MM.1S (cell line): Measurements from ENCODE around the gene TOM1L1.

Source experiments
- DNase-seq: peaks from one replicate; pipeline ENCODE4 v3.0.0-alpha.2; 2015
- H2AFZ ChIP-seq: fragments of 300-600 bp; sonication (generic); 2 replicates; pipeline ENCODE4 v1.6.0; 2016; ENCODE audit warnings: antibody characterized with exemption, low read length
- H3F3A ChIP-seq: fragments of 300-600 bp; sonication (generic); 2 replicates; pipeline ENCODE4 v1.6.1; 2016; ENCODE audit warnings: mild to moderate bottlenecking, antibody characterized with exemption, low read length, moderate library complexity, mixed read lengths; ENCODE audit not compliant: insufficient read depth
- H3K27ac ChIP-seq: fragments of 300-600 bp; sonication (generic); 2 replicates; pipeline ENCODE4 v1.5.1; 2016; ENCODE audit warnings: mild to moderate bottlenecking, low read length
- H3K27me3 ChIP-seq: fragments of 300-600 bp; sonication (generic); replicated peaks from 2 replicates; pipeline ENCODE4 v1.6.0; 2016; ENCODE audit warnings: low read length; ENCODE audit not compliant: insufficient read depth
- H3K36me3 ChIP-seq: fragments of 300-600 bp; sonication (generic); replicated peaks from 2 replicates; pipeline ENCODE4 v1.6.1; 2016; ENCODE audit warnings: mild to moderate bottlenecking, low read length, mixed read lengths; ENCODE audit not compliant: insufficient read depth
- H3K4me1 ChIP-seq: fragments of 300-600 bp; sonication (generic); 2 replicates; pipeline ENCODE4 v1.6.1; 2016; ENCODE audit warnings: low read length, mixed read lengths
- H3K4me2 ChIP-seq: fragments of 300-600 bp; sonication (generic); 2 replicates; pipeline ENCODE4 v1.6.0; 2016; ENCODE audit warnings: low read depth, low read length
- H3K4me3 ChIP-seq: fragments of 300-600 bp; sonication (generic); 2 replicates; pipeline ENCODE4 v1.5.1; 2016; ENCODE audit warnings: low read length, mixed read lengths
- H3K79me2 ChIP-seq: fragments of 300-600 bp; sonication (generic); 2 replicates; pipeline ENCODE4 v1.6.1; 2016; ENCODE audit warnings: mixed run types, low read length, mixed read lengths
- H3K9ac ChIP-seq: fragments of 300-600 bp; sonication (generic); 2 replicates; pipeline ENCODE4 v1.6.1; 2016; ENCODE audit warnings: low read length, mixed read lengths
- H3K9me2 ChIP-seq: fragments of 300-600 bp; sonication (generic); replicated peaks from 2 replicates; pipeline ENCODE4 v1.6.1; 2016; ENCODE audit warnings: mild to moderate bottlenecking, low read length, mixed read lengths; ENCODE audit not compliant: insufficient read depth
- H3K9me3 ChIP-seq: fragments of 300-600 bp; sonication (generic); replicated peaks from 2 replicates; pipeline ENCODE4 v1.6.1; 2016; ENCODE audit warnings: mild to moderate bottlenecking, low read length, mixed read lengths; ENCODE audit not compliant: insufficient read depth
- H4K20me1 ChIP-seq: fragments of 300-600 bp; sonication (generic); 2 replicates; pipeline ENCODE4 v1.6.1; 2016; ENCODE audit warnings: mild to moderate bottlenecking, low read length, moderate library complexity, mixed read lengths; ENCODE audit not compliant: insufficient read depth
- EZH2 ChIP-seq: fragments of 300-600 bp; sonication (generic); optimal IDR thresholded peaks from 2 replicates; pipeline ENCODE3; 2017; ENCODE audit warnings: low read depth, mild to moderate bottlenecking, antibody characterized with exemption, low read length, mixed read lengths
- EZH2phosphoT487 ChIP-seq: fragments of 300-600 bp; sonication (generic); IDR thresholded peaks from 2 replicates; pipeline ENCODE4 v1.6.1; 2018; ENCODE audit warnings: antibody characterized with exemption, low read length
- TF ChIP-seq, protein P1 (sequence below): fragments of 300-600 bp; sonication (generic); IDR thresholded peaks from 2 replicates; pipeline ENCODE4 v1.5.1; 2016; ENCODE audit warnings: antibody characterized with exemption, low read length, mixed read lengths

The TOM1L1 gene

DNA sequence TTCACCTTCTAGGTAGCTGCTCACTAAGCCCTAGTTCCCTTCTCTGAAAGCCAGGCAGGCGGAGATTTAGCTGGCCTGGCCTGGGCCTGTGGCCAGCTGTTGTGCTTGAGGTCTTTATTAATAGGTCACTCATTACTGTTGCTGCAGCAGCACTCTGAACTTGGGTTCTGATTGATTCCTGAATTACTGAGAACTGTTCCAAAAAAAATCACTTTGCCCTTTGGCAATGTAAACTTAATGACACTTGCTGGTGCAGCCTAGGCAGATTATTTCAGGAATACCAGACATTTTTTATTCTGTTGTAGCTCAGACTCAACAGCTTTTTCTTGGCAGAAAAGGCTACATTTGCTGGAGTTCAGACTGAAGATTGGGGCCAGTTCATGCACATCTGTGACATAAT lies 2.7 kb downstream of the TOM1L1 start:
- no peak overlapping the region for H3K4me3 ChIP-seq
- no peaks in the 10 kb centered on the region for H3K4me1 ChIP-seq
- H3F3A ChIP-seq: peaks cover 5% of the 10 kb centered on the region; the same call in 1 of the 2 replicates
- H3K27ac ChIP-seq: no peak overlapping the region
- TF ChIP-seq EZH2: no peak
- TF ChIP-seq, protein P1, sequence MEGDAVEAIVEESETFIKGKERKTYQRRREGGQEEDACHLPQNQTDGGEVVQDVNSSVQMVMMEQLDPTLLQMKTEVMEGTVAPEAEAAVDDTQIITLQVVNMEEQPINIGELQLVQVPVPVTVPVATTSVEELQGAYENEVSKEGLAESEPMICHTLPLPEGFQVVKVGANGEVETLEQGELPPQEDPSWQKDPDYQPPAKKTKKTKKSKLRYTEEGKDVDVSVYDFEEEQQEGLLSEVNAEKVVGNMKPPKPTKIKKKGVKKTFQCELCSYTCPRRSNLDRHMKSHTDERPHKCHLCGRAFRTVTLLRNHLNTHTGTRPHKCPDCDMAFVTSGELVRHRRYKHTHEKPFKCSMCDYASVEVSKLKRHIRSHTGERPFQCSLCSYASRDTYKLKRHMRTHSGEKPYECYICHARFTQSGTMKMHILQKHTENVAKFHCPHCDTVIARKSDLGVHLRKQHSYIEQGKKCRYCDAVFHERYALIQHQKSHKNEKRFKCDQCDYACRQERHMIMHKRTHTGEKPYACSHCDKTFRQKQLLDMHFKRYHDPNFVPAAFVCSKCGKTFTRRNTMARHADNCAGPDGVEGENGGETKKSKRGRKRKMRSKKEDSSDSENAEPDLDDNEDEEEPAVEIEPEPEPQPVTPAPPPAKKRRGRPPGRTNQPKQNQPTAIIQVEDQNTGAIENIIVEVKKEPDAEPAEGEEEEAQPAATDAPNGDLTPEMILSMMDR: no peak
- no peak for TF ChIP-seq EZH2phosphoT487
- H2AFZ ChIP-seq: no peak overlapping the region
- no peaks in the 10 kb centered on the region for H3K27me3 ChIP-seq
- DNase-seq: no peak
- no peaks in the 10 kb centered on the region for H3K79me2 ChIP-seq
- H3K9me2 ChIP-seq: no peaks in the 10 kb centered on the region
- no peaks in the 10 kb centered on the region for H4K20me1 ChIP-seq
- no peak overlapping the region for H3K9ac ChIP-seq
- H3K4me2 ChIP-seq: no peak overlapping the region
- H3K36me3 ChIP-seq: no peaks in the 10 kb centered on the region
- no peaks in the 10 kb centered on the region for H3K9me3 ChIP-seq

DNA sequence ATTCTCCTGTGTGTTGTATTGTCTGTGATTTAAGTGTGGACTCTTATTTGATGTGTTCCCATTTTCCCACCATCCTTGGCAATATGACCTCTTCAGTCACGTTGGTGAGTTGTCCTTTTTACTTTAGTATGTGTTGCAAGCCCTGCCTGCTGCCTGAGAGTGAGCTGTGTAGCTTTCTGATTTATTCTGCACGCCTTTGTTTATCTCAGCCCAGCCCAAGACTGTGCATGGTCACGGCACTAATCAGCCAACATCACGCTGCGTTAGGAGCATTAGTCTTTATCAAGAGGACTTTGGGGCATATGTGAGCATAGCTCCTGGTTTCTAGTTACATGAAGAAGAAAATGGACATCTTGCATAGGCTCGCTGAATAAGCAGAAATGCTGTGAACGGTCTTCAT lies 6.0 kb downstream of the TOM1L1 start:
- Histone ChIP-seq H3K4me1 (no peaks in the 10 kb centered on the region), H2AFZ (no peak overlapping the region), H3F3A (no peaks in the 10 kb centered on the region), H3K9ac (no peak overlapping the region), H3K4me3 (no peak overlapping the region), H3K9me3 (no peaks in the 10 kb centered on the region), H3K9me2 (no peaks in the 10 kb centered on the region), H3K27me3 (no peaks in the 10 kb centered on the region), H3K27ac (no peak overlapping the region), H3K36me3 (no peaks in the 10 kb centered on the region), H4K20me1 (no peaks in the 10 kb centered on the region), H3K4me2 (no peak overlapping the region), H3K79me2 (no peaks in the 10 kb centered on the region)
- DNase-seq: no peak
- TF ChIP-seq EZH2 (no peak), EZH2phosphoT487 (no peak)
- TF ChIP-seq, protein P1: no peak

DNA sequence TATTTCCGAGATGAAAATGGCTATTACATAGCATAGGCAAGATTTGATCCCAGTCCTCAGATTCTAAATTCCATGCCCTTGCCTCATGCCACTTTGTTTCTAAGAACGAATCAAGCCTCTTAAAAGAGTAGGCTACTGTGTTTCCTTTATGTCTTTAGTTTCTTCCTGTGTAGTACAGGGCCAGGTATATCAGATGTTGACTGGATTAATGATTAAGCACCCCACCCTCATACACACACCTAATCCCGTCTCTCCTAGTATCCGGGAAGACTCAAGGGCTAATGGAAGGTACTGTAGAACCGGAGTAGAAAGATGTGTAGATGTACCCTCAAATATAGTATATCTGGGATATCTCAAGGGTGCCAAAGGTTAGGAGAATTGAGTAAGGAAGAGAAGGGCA lies 6.7 kb downstream of the TOM1L1 start:
- Histone ChIP-seq H3K27ac (no peak overlapping the region), H3K36me3 (no peaks in the 10 kb centered on the region), H3K9me3 (no peaks in the 10 kb centered on the region), H3K9me2 (no peaks in the 10 kb centered on the region), H3F3A (no peaks in the 10 kb centered on the region), H3K27me3 (no peaks in the 10 kb centered on the region), H3K4me2 (no peak overlapping the region), H4K20me1 (no peaks in the 10 kb centered on the region), H2AFZ (no peak overlapping the region), H3K4me1 (no peaks in the 10 kb centered on the region), H3K9ac (no peak overlapping the region), H3K79me2 (no peaks in the 10 kb centered on the region), H3K4me3 (no peak overlapping the region)
- TF ChIP-seq, protein P1: no peak
- TF ChIP-seq EZH2phosphoT487 (no peak), EZH2 (no peak)
- no peak for DNase-seq

DNA sequence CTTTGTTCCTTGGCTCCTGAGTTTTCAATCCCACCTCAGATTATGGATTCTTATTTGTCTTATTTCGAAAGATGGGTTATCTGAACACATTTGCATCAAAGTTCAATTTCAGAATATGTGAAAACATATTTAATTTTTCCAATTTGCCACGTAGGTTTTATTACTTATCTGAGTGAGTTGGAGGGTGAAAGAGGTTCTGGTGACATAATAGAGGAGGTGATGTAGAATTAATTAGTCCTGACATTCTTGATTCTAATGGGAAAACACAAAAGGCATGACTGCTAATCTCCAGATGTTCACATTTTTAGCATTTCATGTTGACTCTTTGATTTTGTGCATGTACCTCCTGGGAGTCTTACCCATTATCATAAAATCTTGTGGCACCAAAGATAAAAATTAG lies 9.1 kb downstream of the TOM1L1 start:
- H3K9me3 ChIP-seq: no peaks in the 10 kb centered on the region
- H3K4me3 ChIP-seq: no peak overlapping the region
- no peak overlapping the region for H3K4me2 ChIP-seq
- no peak for DNase-seq
- no peaks in the 10 kb centered on the region for H3K4me1 ChIP-seq
- no peak overlapping the region for H3K27ac ChIP-seq
- no peak overlapping the region for H2AFZ ChIP-seq
- H3K9ac ChIP-seq: no peak overlapping the region
- no peak for TF ChIP-seq EZH2phosphoT487
- no peak for TF ChIP-seq EZH2
- TF ChIP-seq, protein P1: no peak
- no peaks in the 10 kb centered on the region for H3K27me3 ChIP-seq
- H4K20me1 ChIP-seq: no peaks in the 10 kb centered on the region
- H3F3A ChIP-seq: no peaks in the 10 kb centered on the region
- H3K9me2 ChIP-seq: no peaks in the 10 kb centered on the region
- no peaks in the 10 kb centered on the region for H3K79me2 ChIP-seq
- H3K36me3 ChIP-seq: no peaks in the 10 kb centered on the region
